HepG2 (cell line): ENCODE measurements around the gene P2RX7. TPM values are rescaled to one million over a fixed set of nuclear protein-coding genes. Genes with fewer than 3 reads are reported as not detected.

Source experiments
- AGO2 ChIP-seq: fragments of 200-400 bp; formaldehyde crosslinking; optimal IDR thresholded peaks from 2 replicates; pipeline ENCODE3; 2017; ENCODE audit warnings: mild to moderate bottlenecking, low read depth, low read length, moderate library complexity
- CBX2 ChIP-seq, 2 experiments: fragments of 200-600 bp in 1 of 2; sonication (generic); formaldehyde crosslinking in 1 of 2; IDR thresholded peaks; 2 replicates each; pipeline versions ENCODE4 v1.7.0 to v1.8.1; 2018 to 2022; ENCODE audit warnings: low read depth in 2 of 2, low read length in 1 of 2, mild to moderate bottlenecking in 1 of 2, missing genetic modification reagents in 1 of 2
- HDAC1 ChIP-seq: sonication (generic); formaldehyde crosslinking; IDR thresholded peaks from 2 replicates; pipeline ENCODE4 v1.5.1; 2020; ENCODE audit warnings: mild to moderate bottlenecking, missing genetic modification reagents
- HES4 ChIP-seq: sonication (generic); formaldehyde crosslinking; IDR thresholded peaks from 2 replicates; pipeline ENCODE4 v1.9.0; 2021; ENCODE audit warnings: mild to moderate bottlenecking, missing genetic modification reagents, borderline replicate concordance
- IKZF1 ChIP-seq: fragments of 450-650 bp; IDR thresholded peaks from 2 replicates; pipeline ENCODE4 v1.7.1; 2016
- MIXL1 ChIP-seq: IDR thresholded peaks from 2 replicates; pipeline ENCODE4 v1.6.1; 2016
- MTF1 ChIP-seq: sonication (generic); formaldehyde crosslinking; IDR thresholded peaks from 2 replicates; pipeline ENCODE4 v1.5.0; 2020; ENCODE audit warnings: missing genetic modification reagents
- NR1H2 ChIP-seq: sonication (generic); formaldehyde crosslinking; IDR thresholded peaks from 2 replicates; pipeline ENCODE4 v1.8.1; 2022; ENCODE audit warnings: low read depth, missing genetic modification reagents, borderline replicate concordance
- NR2F2 ChIP-seq: IDR thresholded peaks from 2 replicates; pipeline ENCODE4 v1.6.1; 2012; ENCODE audit warnings: low read depth, inconsistent platforms, borderline replicate concordance
- PHF8 ChIP-seq: sonication (generic); formaldehyde crosslinking; IDR thresholded peaks from 2 replicates; pipeline ENCODE4 v1.5.0; 2020; ENCODE audit warnings: missing genetic modification reagents
- SALL1 ChIP-seq: sonication (generic); formaldehyde crosslinking; IDR thresholded peaks from 2 replicates; pipeline ENCODE4 v1.8.0; 2022; ENCODE audit warnings: mild to moderate bottlenecking, missing genetic modification reagents
- SMC3 ChIP-seq: IDR thresholded peaks from 2 replicates; pipeline ENCODE4 v1.6.1; 2011; ENCODE audit warnings: low read length, improper control_type of control experiment
- YEATS2 ChIP-seq: sonication (generic); formaldehyde crosslinking; IDR thresholded peaks from 2 replicates; pipeline ENCODE4 v1.4.0; 2020; ENCODE audit warnings: missing genetic modification reagents, borderline replicate concordance
- ZBTB8A ChIP-seq: sonication (generic); formaldehyde crosslinking; IDR thresholded peaks from 2 replicates; pipeline ENCODE4 v1.4.0; 2020; ENCODE audit warnings: mild to moderate bottlenecking, low read depth, missing genetic modification reagents, borderline replicate concordance
- ZNF256 ChIP-seq: sonication (generic); formaldehyde crosslinking; conservative IDR thresholded peaks from 2 replicates; pipeline ENCODE4 v1.4.0; 2020; ENCODE audit warnings: missing genetic modification reagents
- ZSCAN31 ChIP-seq: sonication (generic); formaldehyde crosslinking; IDR thresholded peaks from 2 replicates; pipeline ENCODE4 v1.5.0; 2020; ENCODE audit warnings: low read depth, mild to moderate bottlenecking, missing genetic modification reagents
- polyA plus RNA-seq, 8 experiments: library from polyadenylated mRNA; depleted of rRNA in 3 of 8; stranded (reverse) in 7 of 8; unstranded in 1 of 8; fragments of >200 nt; fragmentation: Illumina TruSeq in 4 of 8; extraction: Trizol in 4 of 8; gene quantifications; 2 replicates each; pipeline versions ENCODE4 v1.2.1 to v1.2.3, GENCODE V29; 2011 to 2016; ENCODE audit warnings: low read depth in 4 of 8, missing spikeins in 1 of 8, mixed read lengths in 1 of 8; ENCODE audit not compliant: insufficient read depth in 1 of 8
- total RNA-seq, 5 experiments: library from RNA; depleted of rRNA; stranded (reverse); fragments of >200 nt; fragmentation: Illumina TruSeq; extraction: Trizol; gene quantifications; 2 replicates each; pipeline ENCODE4 v1.2.3, GENCODE V29; 2016; ENCODE audit warnings: low read depth in 1 of 5
- TF ChIP-seq, protein P1 (sequence below): sonication (generic); formaldehyde crosslinking; IDR thresholded peaks from 2 replicates; pipeline ENCODE4 v1.4.0; 2020; ENCODE audit warnings: missing genetic modification reagents; ENCODE audit errors: not compliant biosample characterization
- TF ChIP-seq, protein P2 (sequence below): sonication (generic); formaldehyde crosslinking; IDR thresholded peaks from 2 replicates; pipeline ENCODE4 v1.5.0; 2020; ENCODE audit warnings: mild to moderate bottlenecking, missing genetic modification reagents
- TF ChIP-seq, protein P3 (sequence below): IDR thresholded peaks from 2 replicates; pipeline ENCODE4 v1.4.0; 2020; ENCODE audit warnings: mild to moderate bottlenecking, missing genetic modification reagents
- TF ChIP-seq, protein P4 (sequence below): sonication (generic); formaldehyde crosslinking; IDR thresholded peaks from 2 replicates; pipeline ENCODE4 v1.8.1; 2023; ENCODE audit warnings: mild to moderate bottlenecking, missing genetic modification reagents, borderline replicate concordance
- TF ChIP-seq, protein P5 (sequence below): sonication (generic); formaldehyde crosslinking; IDR thresholded peaks from 2 replicates; pipeline ENCODE4 v1.8.0; 2022; ENCODE audit warnings: mild to moderate bottlenecking, missing genetic modification reagents

P2RX7 gene
- total and polyA plus RNA-seq, 2 of the 13 experiments (the other 11 are each of a cell fraction or from before 2014, with no cell fraction given) = 0.13 to 0.73 TPM

DNA sequence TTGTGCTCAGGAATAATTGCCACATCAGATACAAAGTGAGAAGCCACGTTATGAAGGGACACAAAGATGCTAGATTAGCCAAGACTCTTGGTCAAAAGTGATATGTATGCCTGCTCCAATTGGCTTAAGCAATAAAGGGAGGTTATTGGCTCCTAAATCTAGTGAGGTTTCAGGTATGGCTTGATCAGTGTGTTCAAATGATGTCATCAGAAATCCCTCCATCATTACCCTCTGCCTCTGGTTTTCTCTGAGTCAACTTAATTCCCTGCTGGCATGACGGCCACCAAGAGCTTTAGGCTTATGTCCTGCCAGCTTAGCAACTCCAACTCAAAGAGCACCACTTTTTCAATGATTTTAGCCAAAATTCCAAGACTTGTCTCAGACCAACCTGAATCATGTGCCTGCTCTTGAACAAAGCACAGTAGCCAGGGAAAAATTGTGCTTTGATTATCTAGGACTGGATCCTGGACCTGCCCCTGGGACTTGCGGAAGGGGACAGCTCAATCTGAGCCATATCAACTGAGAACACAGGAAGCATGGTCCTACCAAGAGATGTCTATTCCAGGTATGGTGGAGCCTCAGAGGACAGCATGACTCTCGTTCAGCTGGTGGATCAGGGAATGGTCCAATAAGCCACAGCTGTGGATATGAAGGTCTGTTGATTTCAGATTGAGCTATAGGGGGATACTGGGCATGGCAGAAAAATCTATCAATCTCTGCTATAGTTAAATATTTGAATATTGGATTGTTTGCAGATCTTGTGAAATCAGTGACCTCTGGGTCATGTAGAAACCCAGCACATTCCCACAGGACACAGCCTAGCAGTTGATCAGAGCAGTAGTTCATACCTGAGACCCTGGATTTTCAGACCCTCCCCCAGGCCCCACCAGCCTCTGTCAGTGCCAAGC, 16.1 kb upstream of the P2RX7 start (continued):
- TF ChIP-seq SALL1 (CRISPR knock-in tag) = peak; percentile 45; the same call in 1 of the 2 replicates
- no peak for TF ChIP-seq MIXL1 (CRISPR knock-in tag)
- TF ChIP-seq HES4 (CRISPR knock-in tag) = no peak
- no peak for TF ChIP-seq PHF8
- TF ChIP-seq NR2F2 = peak; percentile 95
- TF ChIP-seq, protein P1, sequence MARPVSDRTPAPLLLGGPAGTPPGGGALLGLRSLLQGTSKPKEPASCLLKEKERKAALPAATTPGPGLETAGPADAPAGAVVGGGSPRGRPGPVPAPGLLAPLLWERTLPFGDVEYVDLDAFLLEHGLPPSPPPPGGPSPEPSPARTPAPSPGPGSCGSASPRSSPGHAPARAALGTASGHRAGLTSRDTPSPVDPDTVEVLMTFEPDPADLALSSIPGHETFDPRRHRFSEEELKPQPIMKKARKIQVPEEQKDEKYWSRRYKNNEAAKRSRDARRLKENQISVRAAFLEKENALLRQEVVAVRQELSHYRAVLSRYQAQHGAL = no peak
- TF ChIP-seq YEATS2 (CRISPR knock-in tag) = no peak
- TF ChIP-seq, protein P2, sequence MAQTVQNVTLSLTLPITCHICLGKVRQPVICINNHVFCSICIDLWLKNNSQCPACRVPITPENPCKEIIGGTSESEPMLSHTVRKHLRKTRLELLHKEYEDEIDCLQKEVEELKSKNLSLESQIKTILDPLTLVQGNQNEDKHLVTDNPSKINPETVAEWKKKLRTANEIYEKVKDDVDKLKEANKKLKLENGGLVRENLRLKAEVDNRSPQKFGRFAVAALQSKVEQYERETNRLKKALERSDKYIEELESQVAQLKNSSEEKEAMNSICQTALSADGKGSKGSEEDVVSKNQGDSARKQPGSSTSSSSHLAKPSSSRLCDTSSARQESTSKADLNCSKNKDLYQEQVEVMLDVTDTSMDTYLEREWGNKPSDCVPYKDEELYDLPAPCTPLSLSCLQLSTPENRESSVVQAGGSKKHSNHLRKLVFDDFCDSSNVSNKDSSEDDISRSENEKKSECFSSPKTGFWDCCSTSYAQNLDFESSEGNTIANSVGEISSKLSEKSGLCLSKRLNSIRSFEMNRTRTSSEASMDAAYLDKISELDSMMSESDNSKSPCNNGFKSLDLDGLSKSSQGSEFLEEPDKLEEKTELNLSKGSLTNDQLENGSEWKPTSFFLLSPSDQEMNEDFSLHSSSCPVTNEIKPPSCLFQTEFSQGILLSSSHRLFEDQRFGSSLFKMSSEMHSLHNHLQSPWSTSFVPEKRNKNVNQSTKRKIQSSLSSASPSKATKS (CRISPR knock-in tag) = no peak
- TF ChIP-seq NR1H2 (CRISPR knock-in tag) = no peak
- 0 out of 2 replicates have a peak, but pooled peaks have one; percentile 55 for TF ChIP-seq ZSCAN31 (CRISPR knock-in tag)
- no peak for TF ChIP-seq ZBTB8A
- no peak for TF ChIP-seq ZNF256 (CRISPR knock-in tag)
- no peak for TF ChIP-seq CBX2 (IDR thresholded peaks at IDR 0.05; ENCODE audit: low read depth, low read length)
- TF ChIP-seq CBX2 (CRISPR knock-in tag; IDR thresholded peaks at IDR 0.05; ENCODE audit: low read depth) = no peak
- TF ChIP-seq AGO2 = no peak
- TF ChIP-seq, protein P3, sequence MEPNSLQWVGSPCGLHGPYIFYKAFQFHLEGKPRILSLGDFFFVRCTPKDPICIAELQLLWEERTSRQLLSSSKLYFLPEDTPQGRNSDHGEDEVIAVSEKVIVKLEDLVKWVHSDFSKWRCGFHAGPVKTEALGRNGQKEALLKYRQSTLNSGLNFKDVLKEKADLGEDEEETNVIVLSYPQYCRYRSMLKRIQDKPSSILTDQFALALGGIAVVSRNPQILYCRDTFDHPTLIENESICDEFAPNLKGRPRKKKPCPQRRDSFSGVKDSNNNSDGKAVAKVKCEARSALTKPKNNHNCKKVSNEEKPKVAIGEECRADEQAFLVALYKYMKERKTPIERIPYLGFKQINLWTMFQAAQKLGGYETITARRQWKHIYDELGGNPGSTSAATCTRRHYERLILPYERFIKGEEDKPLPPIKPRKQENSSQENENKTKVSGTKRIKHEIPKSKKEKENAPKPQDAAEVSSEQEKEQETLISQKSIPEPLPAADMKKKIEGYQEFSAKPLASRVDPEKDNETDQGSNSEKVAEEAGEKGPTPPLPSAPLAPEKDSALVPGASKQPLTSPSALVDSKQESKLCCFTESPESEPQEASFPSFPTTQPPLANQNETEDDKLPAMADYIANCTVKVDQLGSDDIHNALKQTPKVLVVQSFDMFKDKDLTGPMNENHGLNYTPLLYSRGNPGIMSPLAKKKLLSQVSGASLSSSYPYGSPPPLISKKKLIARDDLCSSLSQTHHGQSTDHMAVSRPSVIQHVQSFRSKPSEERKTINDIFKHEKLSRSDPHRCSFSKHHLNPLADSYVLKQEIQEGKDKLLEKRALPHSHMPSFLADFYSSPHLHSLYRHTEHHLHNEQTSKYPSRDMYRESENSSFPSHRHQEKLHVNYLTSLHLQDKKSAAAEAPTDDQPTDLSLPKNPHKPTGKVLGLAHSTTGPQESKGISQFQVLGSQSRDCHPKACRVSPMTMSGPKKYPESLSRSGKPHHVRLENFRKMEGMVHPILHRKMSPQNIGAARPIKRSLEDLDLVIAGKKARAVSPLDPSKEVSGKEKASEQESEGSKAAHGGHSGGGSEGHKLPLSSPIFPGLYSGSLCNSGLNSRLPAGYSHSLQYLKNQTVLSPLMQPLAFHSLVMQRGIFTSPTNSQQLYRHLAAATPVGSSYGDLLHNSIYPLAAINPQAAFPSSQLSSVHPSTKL (CRISPR knock-in tag) = peak; percentile 71
- TF ChIP-seq, protein P4, sequence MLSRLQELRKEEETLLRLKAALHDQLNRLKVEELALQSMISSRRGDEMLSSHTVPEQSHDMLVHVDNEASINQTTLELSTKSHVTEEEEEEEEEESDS (CRISPR knock-in tag) = no peak
- no peak for TF ChIP-seq MTF1 (CRISPR knock-in tag)
- TF ChIP-seq, protein P5, sequence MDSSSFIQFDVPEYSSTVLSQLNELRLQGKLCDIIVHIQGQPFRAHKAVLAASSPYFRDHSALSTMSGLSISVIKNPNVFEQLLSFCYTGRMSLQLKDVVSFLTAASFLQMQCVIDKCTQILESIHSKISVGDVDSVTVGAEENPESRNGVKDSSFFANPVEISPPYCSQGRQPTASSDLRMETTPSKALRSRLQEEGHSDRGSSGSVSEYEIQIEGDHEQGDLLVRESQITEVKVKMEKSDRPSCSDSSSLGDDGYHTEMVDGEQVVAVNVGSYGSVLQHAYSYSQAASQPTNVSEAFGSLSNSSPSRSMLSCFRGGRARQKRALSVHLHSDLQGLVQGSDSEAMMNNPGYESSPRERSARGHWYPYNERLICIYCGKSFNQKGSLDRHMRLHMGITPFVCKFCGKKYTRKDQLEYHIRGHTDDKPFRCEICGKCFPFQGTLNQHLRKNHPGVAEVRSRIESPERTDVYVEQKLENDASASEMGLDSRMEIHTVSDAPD (CRISPR knock-in tag) = 0 out of 2 replicates have a peak, but pooled peaks have one; percentile 3
- peak; percentile 73 for TF ChIP-seq HDAC1 (CRISPR knock-in tag)
- no peak for TF ChIP-seq IKZF1
- TF ChIP-seq SMC3 = 0 out of 2 replicates have a peak, but pooled peaks have one; percentile 10
